ENCODE results near the gene HOXC12. TPM values are rescaled to one million over a fixed set of nuclear protein-coding genes. Genes with fewer than 3 reads are reported as not detected.

Gene HOXC12
- total and polyA plus RNA-seq, 2 donors (not counting 1 experiment from before 2014, with no cell fraction given): not detected

DNA sequence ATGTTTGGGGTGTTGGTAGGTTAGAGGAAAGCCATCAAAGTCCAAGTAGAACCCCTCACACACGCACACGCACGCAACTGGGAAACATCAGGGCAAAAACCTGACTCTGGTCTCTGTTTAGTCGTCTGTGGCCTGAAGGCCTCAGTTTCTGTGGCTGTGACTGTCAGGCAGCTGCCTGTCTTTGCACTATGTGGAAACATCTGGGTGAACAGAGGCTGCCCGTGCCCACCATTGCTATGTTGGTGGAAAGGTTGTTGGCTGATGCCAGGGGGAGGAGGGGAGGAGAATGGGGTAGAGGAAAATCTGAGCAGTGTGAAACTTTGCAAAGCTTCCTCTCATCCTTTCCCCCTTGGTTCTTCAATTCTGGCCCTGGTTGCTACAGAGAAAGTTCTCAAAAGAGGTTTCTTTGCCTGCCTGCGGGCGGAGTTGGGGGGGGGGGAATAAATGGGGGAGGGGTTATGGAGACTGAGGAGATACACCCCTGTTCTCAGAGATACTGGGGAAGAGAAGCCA lies 37.7 kb downstream of the HOXC12 start:
- H3K4me1 ChIP-seq (ENCODE audit: control insufficient read depth in 2 of 2, insufficient read depth in 2 of 2, low read length in 2 of 2): peaks cover 36 to 59% of the 10 kb centered on the region in 2 donors
- intact Hi-C loops (cut with micrococcal nuclease): no loop called here

More for the DNA sequence above, 37.7 kb downstream of the HOXC12 start:
- Mint-ChIP-seq H3K27me3 (peaks cover 92% of the 10 kb centered on the region), H3K27ac (no peak overlapping the region), H3K4me1 (peaks cover 41% of the 10 kb centered on the region), H3K4me3 (no peak overlapping the region), H3K9me3 (ENCODE audit: insufficient read depth) (no peaks in the 10 kb centered on the region)
- Histone ChIP-seq H4K20me1 (ENCODE audit: control insufficient read depth, insufficient read depth, low read length, poor library complexity, severe bottlenecking) (no peaks in the 10 kb centered on the region), H3K9ac (ENCODE audit: low read length) (no peak overlapping the region), H3K79me2 (ENCODE audit: control insufficient read depth, insufficient read depth, low read length) (no peaks in the 10 kb centered on the region), H3K9me3 (ENCODE audit: control extremely low read depth in 1 of 3, control insufficient read depth in 2 of 3, insufficient read depth in 1 of 3, low read length in 2 of 3) (peaks cover 0 to 60% (median 0%) of the 10 kb centered on the region in 3 donors), H2AFZ (ENCODE audit: insufficient read depth, low read depth, low read length, poor library complexity, severe bottlenecking) (no peak overlapping the region), H3K4me2 (replicated peaks; ENCODE audit: low read depth, low read length, poor library complexity, severe bottlenecking) (no peak overlapping the region), H3K36me3 (replicated peaks in 1 of 2; ENCODE audit: control extremely low read depth in 1 of 2, control insufficient read depth in 1 of 2, extremely low read depth in 1 of 2, insufficient read depth in 2 of 2, low read length in 1 of 2) (no peaks in the 10 kb centered on the region), H3K27ac (ENCODE audit: low read length in 2 of 2) (no peak overlapping the region), H3K4me3 (ENCODE audit: control extremely low read depth in 1 of 5, extremely low read depth in 1 of 5, insufficient read depth in 1 of 5, low read depth in 2 of 5, low read length in 4 of 5) (no peak overlapping the region), H3K27me3 (replicated peaks in 1 of 4; ENCODE audit: control extremely low read depth in 1 of 4, control insufficient read depth in 3 of 4, insufficient read depth in 4 of 4, low read length in 3 of 4) (peaks cover 0 to 99% (median 89%) of the 10 kb centered on the region in 4 experiments)
- DNase-seq: no peak
- TF ChIP-seq, protein P1, sequence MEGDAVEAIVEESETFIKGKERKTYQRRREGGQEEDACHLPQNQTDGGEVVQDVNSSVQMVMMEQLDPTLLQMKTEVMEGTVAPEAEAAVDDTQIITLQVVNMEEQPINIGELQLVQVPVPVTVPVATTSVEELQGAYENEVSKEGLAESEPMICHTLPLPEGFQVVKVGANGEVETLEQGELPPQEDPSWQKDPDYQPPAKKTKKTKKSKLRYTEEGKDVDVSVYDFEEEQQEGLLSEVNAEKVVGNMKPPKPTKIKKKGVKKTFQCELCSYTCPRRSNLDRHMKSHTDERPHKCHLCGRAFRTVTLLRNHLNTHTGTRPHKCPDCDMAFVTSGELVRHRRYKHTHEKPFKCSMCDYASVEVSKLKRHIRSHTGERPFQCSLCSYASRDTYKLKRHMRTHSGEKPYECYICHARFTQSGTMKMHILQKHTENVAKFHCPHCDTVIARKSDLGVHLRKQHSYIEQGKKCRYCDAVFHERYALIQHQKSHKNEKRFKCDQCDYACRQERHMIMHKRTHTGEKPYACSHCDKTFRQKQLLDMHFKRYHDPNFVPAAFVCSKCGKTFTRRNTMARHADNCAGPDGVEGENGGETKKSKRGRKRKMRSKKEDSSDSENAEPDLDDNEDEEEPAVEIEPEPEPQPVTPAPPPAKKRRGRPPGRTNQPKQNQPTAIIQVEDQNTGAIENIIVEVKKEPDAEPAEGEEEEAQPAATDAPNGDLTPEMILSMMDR (IDR thresholded peaks at IDR 0.05): no peak
- POLR2A ChIA-PET: interaction anchor here (0.6 kb wide), 1 partner anchor 15 kb away, joined by 12 read pairs; no protein-coding TSS in a partner anchor
- ATAC-seq (ENCODE audit: low read depth): no peak
- WGBS (ENCODE audit: insufficient coverage): 46% methylated on average over 5 of the region's 7 CpGs
- CTCF ChIA-PET: interaction anchor here (1.0 to 2.8 kb wide), 4 partner anchors 14 to 215 kb away, joined by 3 to 11 read pairs (median 6); no protein-coding TSS in a partner anchor
